ENCODE measurements around the gene GLIPR1L2.

Gene GLIPR1L2

GRCh38 chr12:75437564-75437963 lies 46.7 kb downstream of the GLIPR1L2 start:
- Histone ChIP-seq H3K4me2 (ENCODE audit: low read length, poor library complexity, severe bottlenecking) (no peak overlapping the region), H3K9me3 (ENCODE audit: control insufficient read depth, low read length) (peaks cover 16% of the 10 kb centered on the region)
- 80% methylated on average over 1 of the region's 2 CpGs for WGBS

GRCh38 chr12:75438059-75438754 lies 47.3 kb downstream of the GLIPR1L2 start:
- peaks cover 16% of the 10 kb centered on the region for H3K9me3 ChIP-seq (ENCODE audit: control insufficient read depth, low read length)
- WGBS, result 75% methylated on average over 4 of the region's 4 CpGs
- no peak overlapping the region for H2BK12ac ChIP-seq (ENCODE audit: low read length in 2 of 2)
- H3K23ac ChIP-seq (ENCODE audit: low read length in 2 of 2), result no peak overlapping the region
- no peak overlapping the region for H3K18ac ChIP-seq (ENCODE audit: low read depth in 1 of 2, low read length in 2 of 2)
- no peak overlapping the region for H3K14ac ChIP-seq (ENCODE audit: low read length in 2 of 2)
- H3K79me1 ChIP-seq (replicated peaks; ENCODE audit: low read length, poor library complexity, severe bottlenecking), result no peaks in the 10 kb centered on the region
- no peak overlapping the region for H2BK5ac ChIP-seq (ENCODE audit: low read depth, low read length, poor library complexity, severe bottlenecking)
- H3K27ac ChIP-seq (ENCODE audit: low read length, poor library complexity, severe bottlenecking), result no peak overlapping the region
- no peak overlapping the region for H2AK5ac ChIP-seq (ENCODE audit: low read length, severe bottlenecking)
- H3K4me3 ChIP-seq (ENCODE audit: insufficient read depth in 1 of 2, low read depth in 1 of 2, low read length in 2 of 2), result no peak overlapping the region
- H3K36me3 ChIP-seq (ENCODE audit: control insufficient read depth in 1 of 2, insufficient read depth in 2 of 2, low read depth in 1 of 2, low read length in 2 of 2), result no peaks in the 10 kb centered on the region
- H2BK120ac ChIP-seq (ENCODE audit: low read depth, low read length), result no peak overlapping the region
- peak overlapping the region; percentile 53 for H4K8ac ChIP-seq (ENCODE audit: low read length)
- H3K27me3 ChIP-seq (ENCODE audit: control insufficient read depth in 1 of 2, insufficient read depth in 1 of 2, low read length in 2 of 2), result no peaks in the 10 kb centered on the region
- H2BK15ac ChIP-seq (ENCODE audit: low read depth, poor library complexity, severe bottlenecking), result no peak overlapping the region
- DNase-seq, result no peak
- no peak overlapping the region for H3K4me2 ChIP-seq (ENCODE audit: low read length, poor library complexity, severe bottlenecking)
- no peak overlapping the region for H3K9ac ChIP-seq (ENCODE audit: low read length)
- H3K4me1 ChIP-seq (ENCODE audit: control insufficient read depth, insufficient read depth, low read depth, low read length), result no peaks in the 10 kb centered on the region
- H4K91ac ChIP-seq (ENCODE audit: low read length), result no peak overlapping the region
- H2AFZ ChIP-seq (ENCODE audit: low read depth, low read length), result no peak overlapping the region
- H3K4ac ChIP-seq (ENCODE audit: low read depth in 1 of 2, low read length in 2 of 2), result no peak overlapping the region

More at GRCh38 chr12:75437564-75437963, 46.7 kb downstream of the GLIPR1L2 start:
- Histone ChIP-seq H2BK12ac (ENCODE audit: low read length in 2 of 2) (no peak overlapping the region), H3K23ac (ENCODE audit: low read length in 2 of 2) (no peak overlapping the region), H3K9ac (ENCODE audit: low read length) (no peak overlapping the region), H2BK5ac (ENCODE audit: low read depth, low read length, poor library complexity, severe bottlenecking) (no peak overlapping the region), H2BK120ac (ENCODE audit: low read depth, low read length) (no peak overlapping the region), H2AK5ac (ENCODE audit: low read length, severe bottlenecking) (no peak overlapping the region), H3K27me3 (ENCODE audit: control insufficient read depth in 1 of 2, insufficient read depth in 1 of 2, low read length in 2 of 2) (no peaks in the 10 kb centered on the region), H3K27ac (ENCODE audit: low read length, poor library complexity, severe bottlenecking) (no peak overlapping the region), H3K79me1 (replicated peaks; ENCODE audit: low read length, poor library complexity, severe bottlenecking) (no peaks in the 10 kb centered on the region), H4K91ac (ENCODE audit: low read length) (no peak overlapping the region), H3K4ac (ENCODE audit: low read depth in 1 of 2, low read length in 2 of 2) (no peak overlapping the region), H4K8ac (ENCODE audit: low read length) (no peak overlapping the region), H3K4me1 (ENCODE audit: control insufficient read depth, insufficient read depth, low read depth, low read length) (no peaks in the 10 kb centered on the region), H3K36me3 (ENCODE audit: control insufficient read depth in 1 of 2, insufficient read depth in 2 of 2, low read depth in 1 of 2, low read length in 2 of 2) (no peaks in the 10 kb centered on the region), H2BK15ac (ENCODE audit: low read depth, poor library complexity, severe bottlenecking) (no peak overlapping the region), H2AFZ (ENCODE audit: low read depth, low read length) (no peak overlapping the region), H3K14ac (ENCODE audit: low read length in 2 of 2) (no peak overlapping the region), H3K18ac (ENCODE audit: low read depth in 1 of 2, low read length in 2 of 2) (no peak overlapping the region), H3K4me3 (ENCODE audit: insufficient read depth in 1 of 2, low read depth in 1 of 2, low read length in 2 of 2) (no peak overlapping the region)
- peak; percentile 38 for DNase-seq

GRCh38 chr12:75439048-75439447 lies 48.2 kb downstream of the GLIPR1L2 start:
- no peak overlapping the region for H3K23ac ChIP-seq (ENCODE audit: low read length in 2 of 2)
- H2AFZ ChIP-seq (ENCODE audit: low read depth, low read length), result no peak overlapping the region

GRCh38 chr12:75439930-75440329 lies 49.0 kb downstream of the GLIPR1L2 start:
- no peak overlapping the region for H2BK120ac ChIP-seq (ENCODE audit: low read depth, low read length)
- H3K9me3 ChIP-seq (ENCODE audit: control insufficient read depth, low read length), result peaks cover 16% of the 10 kb centered on the region
- H3K4me1 ChIP-seq (ENCODE audit: control insufficient read depth, insufficient read depth, low read depth, low read length), result no peaks in the 10 kb centered on the region
- no peak for DNase-seq
- no peak overlapping the region for H3K9ac ChIP-seq (ENCODE audit: low read length)
- H2BK12ac ChIP-seq (ENCODE audit: low read length in 2 of 2), result no peak overlapping the region
- H3K27ac ChIP-seq (ENCODE audit: low read length, poor library complexity, severe bottlenecking), result no peak overlapping the region
- no peak overlapping the region for H3K23ac ChIP-seq (ENCODE audit: low read length in 2 of 2)
- no peaks in the 10 kb centered on the region for H3K36me3 ChIP-seq (ENCODE audit: control insufficient read depth in 1 of 2, insufficient read depth in 2 of 2, low read depth in 1 of 2, low read length in 2 of 2)
- no peak overlapping the region for H3K4ac ChIP-seq (ENCODE audit: low read depth in 1 of 2, low read length in 2 of 2)
- no peak overlapping the region for H2AK5ac ChIP-seq (ENCODE audit: low read length, severe bottlenecking)
- no peak overlapping the region for H2BK5ac ChIP-seq (ENCODE audit: low read depth, low read length, poor library complexity, severe bottlenecking)
- H2BK15ac ChIP-seq (ENCODE audit: low read depth, poor library complexity, severe bottlenecking), result no peak overlapping the region
- no peak overlapping the region for H4K8ac ChIP-seq (ENCODE audit: low read length)
- H3K27me3 ChIP-seq (ENCODE audit: control insufficient read depth in 1 of 2, insufficient read depth in 1 of 2, low read length in 2 of 2), result no peaks in the 10 kb centered on the region
- H3K4me2 ChIP-seq (ENCODE audit: low read length, poor library complexity, severe bottlenecking), result no peak overlapping the region
- no peak overlapping the region for H4K91ac ChIP-seq (ENCODE audit: low read length)
- no peak overlapping the region for H2AFZ ChIP-seq (ENCODE audit: low read depth, low read length)
- no peaks in the 10 kb centered on the region for H3K79me1 ChIP-seq (replicated peaks; ENCODE audit: low read length, poor library complexity, severe bottlenecking)
- H3K14ac ChIP-seq (ENCODE audit: low read length in 2 of 2), result no peak overlapping the region
- H3K18ac ChIP-seq (ENCODE audit: low read depth in 1 of 2, low read length in 2 of 2), result no peak overlapping the region
- H3K4me3 ChIP-seq (ENCODE audit: insufficient read depth in 1 of 2, low read depth in 1 of 2, low read length in 2 of 2), result no peak overlapping the region

More at GRCh38 chr12:75439048-75439447, 48.2 kb downstream of the GLIPR1L2 start:
- no peak overlapping the region for H3K4me2 ChIP-seq (ENCODE audit: low read length, poor library complexity, severe bottlenecking)
- H2BK15ac ChIP-seq (ENCODE audit: low read depth, poor library complexity, severe bottlenecking), result no peak overlapping the region
- no peak overlapping the region for H2BK12ac ChIP-seq (ENCODE audit: low read length in 2 of 2)
- no peak overlapping the region for H2AK5ac ChIP-seq (ENCODE audit: low read length, severe bottlenecking)
- no peak overlapping the region for H4K8ac ChIP-seq (ENCODE audit: low read length)
- H3K9ac ChIP-seq (ENCODE audit: low read length), result no peak overlapping the region
- no peaks in the 10 kb centered on the region for H3K79me1 ChIP-seq (replicated peaks; ENCODE audit: low read length, poor library complexity, severe bottlenecking)
- no peak overlapping the region for H3K4ac ChIP-seq (ENCODE audit: low read depth in 1 of 2, low read length in 2 of 2)
- H3K36me3 ChIP-seq (ENCODE audit: control insufficient read depth in 1 of 2, insufficient read depth in 2 of 2, low read depth in 1 of 2, low read length in 2 of 2), result no peaks in the 10 kb centered on the region
- H2BK120ac ChIP-seq (ENCODE audit: low read depth, low read length), result no peak overlapping the region
- H3K14ac ChIP-seq (ENCODE audit: low read length in 2 of 2), result no peak overlapping the region
- no peak overlapping the region for H3K27ac ChIP-seq (ENCODE audit: low read length, poor library complexity, severe bottlenecking)
- H3K4me1 ChIP-seq (ENCODE audit: control insufficient read depth, insufficient read depth, low read depth, low read length), result no peaks in the 10 kb centered on the region
- H3K4me3 ChIP-seq (ENCODE audit: insufficient read depth in 1 of 2, low read depth in 1 of 2, low read length in 2 of 2), result no peak overlapping the region
- no peak overlapping the region for H2BK5ac ChIP-seq (ENCODE audit: low read depth, low read length, poor library complexity, severe bottlenecking)
- H3K27me3 ChIP-seq (ENCODE audit: control insufficient read depth in 1 of 2, insufficient read depth in 1 of 2, low read length in 2 of 2), result no peaks in the 10 kb centered on the region
- DNase-seq, result no peak
- peaks cover 16% of the 10 kb centered on the region for H3K9me3 ChIP-seq (ENCODE audit: control insufficient read depth, low read length)
- WGBS, result 80% methylated on average over 2 of the region's 2 CpGs
- no peak overlapping the region for H3K18ac ChIP-seq (ENCODE audit: low read depth in 1 of 2, low read length in 2 of 2)
- H4K91ac ChIP-seq (ENCODE audit: low read length), result no peak overlapping the region

Data from mesenchymal stem cell (in vitro differentiated cells and primary cell).